ENCODE results near the gene PKLR.
"Not testable (repeated sequence)": the region's sequence is repeated elsewhere in the genome, so short reads cannot be mapped to it uniquely, and the experiment has no call there.

- TF ChIP-seq EZH2 (IDR thresholded peaks at IDR 0.05); POLR2AphosphoS5 (IDR thresholded peaks at IDR 0.05; ENCODE audit: borderline replicate concordance, low read depth, low read length); FOXP2 (optimal IDR thresholded peaks at IDR 0.05; ENCODE audit: control extremely low read depth, extremely low read length, insufficient read depth): not testable (repeated sequence)
These were observed 10.2 kb downstream of the PKLR start for GRCh38 chr1:155291006-155291405.
